Vagina (tissue), 2 donors: Measurements from ENCODE around the gene SETD1A.

Experiments used
- POLR2AphosphoS5 ChIP-seq, 2 donors: sonication (generic); formaldehyde crosslinking; IDR thresholded peaks; one replicate each; pipeline ENCODE4 v1.9.0; 2017; ENCODE audit warnings: antibody characterized with exemption in 2 of 2, mild to moderate bottlenecking in 2 of 2, low read depth in 1 of 2; ENCODE audit not compliant: insufficient read depth in 1 of 2
- TF ChIP-seq, protein P1 (sequence below), 3 experiments: fragments of 450-650 bp in 2 of 3; fragments of 200-600 bp in 1 of 3; sonication (generic) in 1 of 3; IDR thresholded peaks; one replicate each; pipeline ENCODE4 v1.5.1; 2017 to 2019; ENCODE audit warnings: antibody characterized with exemption in 3 of 3, mild to moderate bottlenecking in 2 of 3, moderate library complexity in 2 of 3

DNA sequence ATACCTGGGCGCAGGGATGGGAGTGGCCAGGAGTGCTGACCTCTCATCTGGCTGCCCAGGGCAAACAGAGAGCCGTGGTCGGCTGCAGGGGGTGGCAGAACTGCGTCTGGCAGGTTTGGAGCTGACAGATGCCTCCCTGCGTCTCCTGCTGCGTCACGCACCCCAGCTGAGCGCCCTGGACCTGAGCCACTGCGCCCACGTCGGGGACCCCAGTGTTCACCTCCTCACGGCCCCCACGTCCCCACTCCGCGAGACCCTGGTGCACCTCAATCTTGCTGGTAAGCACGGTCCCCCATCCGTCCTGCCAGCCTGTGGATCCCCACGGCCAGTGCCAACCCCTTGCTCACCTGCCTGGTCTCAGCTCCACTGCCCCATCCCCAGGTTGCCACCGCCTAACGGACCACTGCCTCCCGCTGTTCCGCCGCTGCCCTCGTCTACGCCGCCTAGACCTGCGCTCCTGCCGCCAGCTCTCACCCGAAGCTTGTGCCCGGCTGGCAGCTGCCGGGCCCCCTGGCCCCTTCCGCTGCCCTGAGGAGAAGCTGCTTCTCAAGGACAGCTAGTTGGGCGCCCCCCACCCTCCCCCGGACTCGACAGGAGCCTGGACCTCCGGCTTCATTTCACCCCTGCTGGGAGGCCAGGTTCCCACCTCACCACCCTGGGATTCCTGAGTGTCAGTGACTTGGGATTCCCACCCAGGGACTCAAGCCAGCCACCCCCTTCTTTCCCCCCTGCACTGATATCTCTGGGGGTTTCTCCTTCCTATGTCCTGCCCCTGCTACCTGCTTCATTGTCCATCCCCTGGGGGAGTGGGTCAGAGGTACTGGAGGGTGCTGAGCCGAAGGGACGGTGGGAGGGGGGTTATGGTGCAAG is 10.6 kb upstream of the SETD1A start:
- TF ChIP-seq, protein P1, sequence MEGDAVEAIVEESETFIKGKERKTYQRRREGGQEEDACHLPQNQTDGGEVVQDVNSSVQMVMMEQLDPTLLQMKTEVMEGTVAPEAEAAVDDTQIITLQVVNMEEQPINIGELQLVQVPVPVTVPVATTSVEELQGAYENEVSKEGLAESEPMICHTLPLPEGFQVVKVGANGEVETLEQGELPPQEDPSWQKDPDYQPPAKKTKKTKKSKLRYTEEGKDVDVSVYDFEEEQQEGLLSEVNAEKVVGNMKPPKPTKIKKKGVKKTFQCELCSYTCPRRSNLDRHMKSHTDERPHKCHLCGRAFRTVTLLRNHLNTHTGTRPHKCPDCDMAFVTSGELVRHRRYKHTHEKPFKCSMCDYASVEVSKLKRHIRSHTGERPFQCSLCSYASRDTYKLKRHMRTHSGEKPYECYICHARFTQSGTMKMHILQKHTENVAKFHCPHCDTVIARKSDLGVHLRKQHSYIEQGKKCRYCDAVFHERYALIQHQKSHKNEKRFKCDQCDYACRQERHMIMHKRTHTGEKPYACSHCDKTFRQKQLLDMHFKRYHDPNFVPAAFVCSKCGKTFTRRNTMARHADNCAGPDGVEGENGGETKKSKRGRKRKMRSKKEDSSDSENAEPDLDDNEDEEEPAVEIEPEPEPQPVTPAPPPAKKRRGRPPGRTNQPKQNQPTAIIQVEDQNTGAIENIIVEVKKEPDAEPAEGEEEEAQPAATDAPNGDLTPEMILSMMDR (IDR thresholded peaks at IDR 0.05): no peak
- TF ChIP-seq POLR2AphosphoS5 (IDR thresholded peaks at IDR 0.05; ENCODE audit: insufficient read depth in 1 of 2, low read depth in 1 of 2): no peak
